Pancreas (tissue), 10 donors: Measurements from ENCODE around the gene RET. TPM values are rescaled to one million over a fixed set of nuclear protein-coding genes. Genes with fewer than 3 reads are reported as not detected.
A peak's percentile ranks its signal among the peaks of the same experiment; 100 is the strongest.

Source experiments
- ATAC-seq, 4 donors: fragments of 200-7000 bp; cut with Tn5 transposase; one replicate each; pipeline versions ENCODE4 v1.8.0 to v1.9.1; 2020; ENCODE audit warnings: mild to moderate bottlenecking in 4 of 4, moderate library complexity in 4 of 4
- DNase-seq, 6 donors: peaks; one replicate each; pipeline ENCODE4 v3.0.0-alpha.2; 2020
- FAIRE-seq: peaks from 2 replicates; lab custom pipeline; 2012; peaks lifted over from hg19 to GRCh38; lab: Jason Lieb, UNC
- H3K27ac ChIP-seq, 4 donors: fragments of 200-600 bp; sonication (generic); 1 replicate in 3 of 4; 2 replicates in 1 of 4; pipeline versions ENCODE4 v1.5.0 to v1.8.0; 2020
- H3K27me3 ChIP-seq, 4 donors: fragments of 200-600 bp; one replicate each; pipeline ENCODE4 v1.8.0; 2021
- H3K36me3 ChIP-seq, 3 donors: fragments of 200-600 bp; sonication (generic) in 1 of 3; one replicate each; pipeline versions ENCODE4 v1.5.0 to v1.8.0; 2020 to 2021
- H3K4me1 ChIP-seq, 3 donors: fragments of 200-600 bp; one replicate each; pipeline ENCODE4 v1.8.0; 2021
- H3K4me3 ChIP-seq, 4 donors: fragments of 200-600 bp; sonication (generic) in 2 of 4; one replicate each; pipeline versions ENCODE4 v1.5.0 to v1.8.0; 2020 to 2021
- H3K9me3 ChIP-seq, 4 donors: fragments of 200-600 bp; one replicate each; pipeline ENCODE4 v1.8.0; 2021
- WGBS, 2 donors: extraction: QIAGEN DNeasy Blood & Tissue Kit; methylation state at CpG; one replicate each; pipeline ENCODE4 v1.1.7; 2013; 5-methylcytosine and 5-hydroxymethylcytosine counted together
- intact Hi-C, 3 donors: fragments of 100-400 bp; cut with DNase I; formaldehyde crosslinking; loops; one replicate each; pipeline versions ENCODE4 v1.11.1 to v1.14.2; 2022
- polyA plus RNA-seq, 2 donors: library from polyadenylated mRNA; stranded (reverse); fragments of 200-250 nt; gene quantifications; one replicate each; pipeline ENCODE4 v1.2.3, GENCODE V29; 2013
- total RNA-seq, 6 donors: library from RNA; stranded (reverse); fragmentation: NEBNext Ultra II Directional in 4 of 6; extraction: Animal tissue kit (Norgen Biotek cat#: 25700) in 4 of 6; gene quantifications; one replicate each; pipeline versions ENCODE4 v1.2.1 to v1.2.4, GENCODE V29; 2021 to 2023
- TF ChIP-seq, protein P1 (sequence below), 4 donors: fragments of 200-600 bp; sonication (generic) in 3 of 4; IDR thresholded peaks; one replicate each; pipeline versions ENCODE4 v1.5.0 to v1.8.0; 2021; ENCODE audit warnings: antibody characterized with exemption in 4 of 4
- donor health status: healthy with polysubstance abuse.
- donor health status: DM: no; HTN: no; CAD: no; lungs with moderate emphysema.
- donor health status: DM: no; HTN: no; CAD: no.
- donor health status: control.
- donor health status: control.
- donor health status: Bipolar disorder and iron deficiency.
- donor health status: DM: yes; HTN: yes; CAD: no.
- donor health status: DM: no; HTN: no; CAD: no.
- donor health status: DM: no; HTN: no; CAD: no.
- donor health status: DM: yes; HTN: yes; CAD: no.

RET gene
- total and polyA plus RNA-seq, 8 donors = 0.32 to 4.4 (median 0.83) TPM

DNA sequence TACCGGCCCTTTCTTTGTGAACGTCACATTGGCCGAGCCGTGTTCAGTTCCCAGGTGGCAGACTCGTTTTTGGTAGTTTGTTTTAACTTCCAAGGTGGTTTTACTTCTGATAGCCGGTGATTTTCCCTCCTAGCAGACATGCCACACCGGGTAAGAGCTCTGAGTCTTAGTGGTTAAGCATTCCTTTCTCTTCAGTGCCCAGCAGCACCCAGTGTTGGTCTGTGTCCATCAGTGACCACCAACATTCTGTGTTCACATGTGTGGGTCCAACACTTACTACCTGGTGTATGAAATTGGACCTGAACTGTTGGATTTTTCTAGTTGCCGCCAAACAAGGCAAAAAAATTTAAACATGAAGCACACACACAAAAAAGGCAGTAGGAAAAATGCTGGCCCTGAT, 51.5 kb downstream of the RET start:
- no peaks in the 10 kb centered on the region for H3K9me3 ChIP-seq
- FAIRE-seq = no peak
- no peak for DNase-seq
- TF ChIP-seq, protein P1, sequence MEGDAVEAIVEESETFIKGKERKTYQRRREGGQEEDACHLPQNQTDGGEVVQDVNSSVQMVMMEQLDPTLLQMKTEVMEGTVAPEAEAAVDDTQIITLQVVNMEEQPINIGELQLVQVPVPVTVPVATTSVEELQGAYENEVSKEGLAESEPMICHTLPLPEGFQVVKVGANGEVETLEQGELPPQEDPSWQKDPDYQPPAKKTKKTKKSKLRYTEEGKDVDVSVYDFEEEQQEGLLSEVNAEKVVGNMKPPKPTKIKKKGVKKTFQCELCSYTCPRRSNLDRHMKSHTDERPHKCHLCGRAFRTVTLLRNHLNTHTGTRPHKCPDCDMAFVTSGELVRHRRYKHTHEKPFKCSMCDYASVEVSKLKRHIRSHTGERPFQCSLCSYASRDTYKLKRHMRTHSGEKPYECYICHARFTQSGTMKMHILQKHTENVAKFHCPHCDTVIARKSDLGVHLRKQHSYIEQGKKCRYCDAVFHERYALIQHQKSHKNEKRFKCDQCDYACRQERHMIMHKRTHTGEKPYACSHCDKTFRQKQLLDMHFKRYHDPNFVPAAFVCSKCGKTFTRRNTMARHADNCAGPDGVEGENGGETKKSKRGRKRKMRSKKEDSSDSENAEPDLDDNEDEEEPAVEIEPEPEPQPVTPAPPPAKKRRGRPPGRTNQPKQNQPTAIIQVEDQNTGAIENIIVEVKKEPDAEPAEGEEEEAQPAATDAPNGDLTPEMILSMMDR (IDR thresholded peaks at IDR 0.05) = no peak
- no peaks in the 10 kb centered on the region for H3K36me3 ChIP-seq
- no peak for ATAC-seq
- H3K27me3 ChIP-seq = no peaks in the 10 kb centered on the region
- H3K27ac ChIP-seq = no peak overlapping the region
- H3K4me1 ChIP-seq = no peaks in the 10 kb centered on the region
- WGBS, 2 donors = 65 to 73% methylated on average over 8 of the region's 8 CpGs
- intact Hi-C loops = no loop called here
- H3K4me3 ChIP-seq = no peak overlapping the region

DNA sequence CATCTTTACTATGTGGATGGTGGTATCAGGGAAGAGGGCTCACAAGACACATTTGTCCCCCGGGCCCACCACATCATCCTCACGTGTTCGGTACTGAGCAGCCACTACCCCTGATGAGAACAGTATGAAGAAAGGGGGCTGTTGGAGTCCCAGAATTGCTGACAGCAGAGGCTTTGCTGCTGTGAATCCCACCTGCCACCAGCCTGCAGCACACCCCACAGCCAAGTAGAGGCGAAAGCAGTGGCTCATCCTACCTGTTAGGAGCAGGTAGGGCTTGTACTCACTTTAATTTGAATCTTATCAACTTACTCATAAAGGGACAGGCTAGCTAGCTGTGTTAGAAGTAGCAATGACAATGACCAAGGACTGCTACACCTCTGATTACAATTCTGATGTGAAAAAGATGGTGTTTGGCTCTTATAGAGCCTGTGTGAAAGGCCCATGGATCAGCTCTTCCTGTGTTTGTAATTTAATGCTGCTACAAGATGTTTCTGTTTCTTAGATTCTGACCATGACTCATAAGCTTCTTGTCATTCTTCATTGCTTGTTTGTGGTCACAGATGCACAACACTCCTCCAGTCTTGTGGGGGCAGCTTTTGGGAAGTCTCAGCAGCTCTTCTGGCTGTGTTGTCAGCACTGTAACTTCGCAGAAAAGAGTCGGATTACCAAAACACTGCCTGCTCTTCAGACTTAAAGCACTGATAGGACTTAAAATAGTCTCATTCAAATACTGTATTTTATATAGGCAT, 52.3 kb downstream of the RET start:
- Histone ChIP-seq H3K27ac (peak overlapping the region in 2 of 4 donors; percentile 41 to 57), H3K9me3 (no peaks in the 10 kb centered on the region), H3K27me3 (no peaks in the 10 kb centered on the region), H3K4me3 (no peak overlapping the region), H3K36me3 (no peaks in the 10 kb centered on the region), H3K4me1 (no peaks in the 10 kb centered on the region)
- ATAC-seq (peak in 3 of 4 donors; percentile 29 to 80 (median 69)), FAIRE-seq (no peak), DNase-seq (peak in 1 of 6 donors; percentile 33)
- intact Hi-C loops = no loop called here
- TF ChIP-seq, protein P1 (IDR thresholded peaks at IDR 0.05) = no peak
- WGBS, 2 donors = 74 to 81% methylated on average over 6 of the region's 6 CpGs

- ATAC-seq = no peak
- no peak for FAIRE-seq
- DNase-seq = peak in 2 of 6 donors; percentile 12 to 18
These were observed 53.9 kb downstream of the RET start for GRCh38 chr10:43130770-43131171.

GRCh38 chr10:43131256-43131655, 54.4 kb downstream of the RET start:
- WGBS, 2 donors = 74 to 81% methylated on average over 11 of the region's 11 CpGs
- Histone ChIP-seq H3K9me3 (no peaks in the 10 kb centered on the region), H3K4me3 (no peak overlapping the region), H3K27ac (no peak overlapping the region), H3K27me3 (no peaks in the 10 kb centered on the region), H3K4me1 (no peaks in the 10 kb centered on the region), H3K36me3 (no peaks in the 10 kb centered on the region)
- DNase-seq (no peak), FAIRE-seq (no peak), ATAC-seq (no peak)
- TF ChIP-seq, protein P1 (IDR thresholded peaks at IDR 0.05) = no peak
- intact Hi-C loops = no loop called here

More at GRCh38 chr10:43130770-43131171, 53.9 kb downstream of the RET start:
- Histone ChIP-seq H3K4me3 (no peak overlapping the region), H3K4me1 (no peaks in the 10 kb centered on the region), H3K27ac (no peak overlapping the region), H3K9me3 (no peaks in the 10 kb centered on the region), H3K36me3 (no peaks in the 10 kb centered on the region), H3K27me3 (no peaks in the 10 kb centered on the region)
- TF ChIP-seq, protein P1 (IDR thresholded peaks at IDR 0.05) = no peak
- intact Hi-C loops = no loop called here
- WGBS, 2 donors = 75 to 79% methylated on average over 18 of the region's 18 CpGs

DNA sequence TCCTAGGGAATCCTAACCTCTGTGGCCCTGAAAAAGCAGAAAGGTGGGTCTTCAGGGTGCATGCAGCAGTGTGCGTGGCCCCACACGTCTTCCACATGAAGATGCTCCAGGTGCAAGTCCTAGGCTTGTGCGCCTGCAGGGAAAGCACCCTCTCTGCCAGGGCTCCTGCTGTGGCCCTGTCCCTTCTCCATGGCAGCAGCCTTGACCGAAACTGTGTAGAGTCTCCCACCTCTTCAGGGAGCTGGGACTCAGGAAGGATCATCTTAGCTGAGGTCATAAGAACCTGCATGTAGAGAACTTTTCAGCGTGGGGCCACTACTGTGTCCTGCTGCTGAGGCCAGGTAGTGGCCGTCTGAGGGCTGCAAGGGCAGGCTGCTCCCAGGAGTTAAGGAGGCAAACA, 55.0 kb downstream of the RET start:
- Histone ChIP-seq H3K27me3 (no peaks in the 10 kb centered on the region), H3K4me1 (peaks cover 0 to 2% (median 0%) of the 10 kb centered on the region in 3 donors), H3K36me3 (no peaks in the 10 kb centered on the region), H3K9me3 (no peaks in the 10 kb centered on the region), H3K27ac (no peak overlapping the region), H3K4me3 (no peak overlapping the region)
- no peak for FAIRE-seq
- WGBS, 2 donors = 76 to 77% methylated on average over 6 of the region's 6 CpGs
- peak in 1 of 6 donors; percentile 10 for DNase-seq
- TF ChIP-seq, protein P1 (IDR thresholded peaks at IDR 0.05) = no peak
- ATAC-seq = no peak
- intact Hi-C loops = no loop called here
